Measurements from ENCODE around the gene ADIPOR2.

Gene ADIPOR2

GRCh38 chr12:1766110-1766509 is 75.2 kb downstream of the ADIPOR2 start:
- no peak for DNase-seq (ENCODE audit: low spot score)
- no peak for TF ChIP-seq CTCF (IDR thresholded peaks at IDR 0.05; ENCODE audit: extremely low read depth, missing control alignments)

- DNase-seq (ENCODE audit: low spot score), result no peak
- no peak for TF ChIP-seq CTCF (IDR thresholded peaks at IDR 0.05; ENCODE audit: extremely low read depth, missing control alignments)
Observed at GRCh38 chr12:1767407-1768090, 76.7 kb downstream of the ADIPOR2 start.

- no peak for TF ChIP-seq CTCF (IDR thresholded peaks at IDR 0.05; ENCODE audit: extremely low read depth, missing control alignments)
- no peak for DNase-seq (ENCODE audit: low spot score)
Observed at GRCh38 chr12:1768615-1769014, 77.7 kb downstream of the ADIPOR2 start.

- no peak for DNase-seq (ENCODE audit: low spot score)
Observed at GRCh38 chr12:1769809-1770494, 79.1 kb downstream of the ADIPOR2 start.

GRCh38 chr12:1773937-1774655 is 83.2 kb downstream of the ADIPOR2 start:
- no peak for DNase-seq (ENCODE audit: low spot score)
- TF ChIP-seq CTCF (IDR thresholded peaks at IDR 0.05; ENCODE audit: extremely low read depth, missing control alignments), result no peak

More at GRCh38 chr12:1769809-1770494, 79.1 kb downstream of the ADIPOR2 start:
- TF ChIP-seq CTCF (IDR thresholded peaks at IDR 0.05; ENCODE audit: extremely low read depth, missing control alignments), result no peak

- DNase-seq (ENCODE audit: low spot score), result no peak
- no peak for TF ChIP-seq CTCF (IDR thresholded peaks at IDR 0.05; ENCODE audit: extremely low read depth, missing control alignments)
Observed at GRCh38 chr12:1776170-1776921, 85.5 kb downstream of the ADIPOR2 start.

All from GM20000 (cell line).